Body of pancreas (tissue), 4 donors: ENCODE measurements around the gene FCRL3.

Experiments used
- POLR2A ChIP-seq, 3 donors: fragments of 450-650 bp; IDR thresholded peaks; one replicate each; pipeline ENCODE4 v1.6.1; 2016; ENCODE audit warnings: antibody characterized with exemption in 3 of 3, mild to moderate bottlenecking in 2 of 3
- TF ChIP-seq, protein P1 (sequence below), 7 experiments: fragments of 450-650 bp in 4 of 7; fragments of 200-600 bp in 3 of 7; sonication (generic) in 3 of 7; IDR thresholded peaks; one replicate each; pipeline ENCODE4 v1.5.1; 2016 to 2019; ENCODE audit warnings: antibody characterized with exemption in 7 of 7

DNA sequence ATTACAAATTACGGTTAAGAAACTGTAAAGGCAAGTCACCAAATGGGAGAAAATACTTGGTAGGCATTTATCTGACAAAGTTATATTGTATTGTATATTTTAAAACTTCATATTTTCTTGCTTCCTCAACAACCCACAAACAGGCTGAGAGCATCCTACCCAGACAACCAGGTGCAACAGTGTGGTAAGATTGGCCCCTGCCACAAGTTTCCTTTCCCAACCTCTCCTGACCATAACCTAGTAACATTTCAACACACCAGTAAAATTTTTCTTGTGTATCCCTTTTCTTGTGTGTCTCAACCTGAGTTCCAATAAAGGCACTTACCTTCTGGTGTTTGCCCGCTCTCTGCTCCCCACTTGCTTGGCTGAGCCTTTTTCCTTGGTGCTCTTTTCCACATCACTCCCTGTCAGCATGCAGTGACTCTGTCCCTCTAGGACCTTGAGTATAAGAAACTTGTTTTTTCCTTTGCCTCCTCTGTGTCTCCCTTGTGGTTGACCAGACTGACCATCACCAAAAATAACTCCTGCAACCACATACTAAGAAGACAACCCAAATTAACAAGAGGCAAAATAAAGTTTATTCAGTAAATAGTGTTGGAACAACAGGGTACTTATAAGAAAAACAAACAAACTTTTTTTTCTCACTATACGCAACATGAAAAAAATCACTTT is 40.9 kb downstream of the FCRL3 start:
- no peak for TF ChIP-seq POLR2A (IDR thresholded peaks at IDR 0.05)
- TF ChIP-seq, protein P1, sequence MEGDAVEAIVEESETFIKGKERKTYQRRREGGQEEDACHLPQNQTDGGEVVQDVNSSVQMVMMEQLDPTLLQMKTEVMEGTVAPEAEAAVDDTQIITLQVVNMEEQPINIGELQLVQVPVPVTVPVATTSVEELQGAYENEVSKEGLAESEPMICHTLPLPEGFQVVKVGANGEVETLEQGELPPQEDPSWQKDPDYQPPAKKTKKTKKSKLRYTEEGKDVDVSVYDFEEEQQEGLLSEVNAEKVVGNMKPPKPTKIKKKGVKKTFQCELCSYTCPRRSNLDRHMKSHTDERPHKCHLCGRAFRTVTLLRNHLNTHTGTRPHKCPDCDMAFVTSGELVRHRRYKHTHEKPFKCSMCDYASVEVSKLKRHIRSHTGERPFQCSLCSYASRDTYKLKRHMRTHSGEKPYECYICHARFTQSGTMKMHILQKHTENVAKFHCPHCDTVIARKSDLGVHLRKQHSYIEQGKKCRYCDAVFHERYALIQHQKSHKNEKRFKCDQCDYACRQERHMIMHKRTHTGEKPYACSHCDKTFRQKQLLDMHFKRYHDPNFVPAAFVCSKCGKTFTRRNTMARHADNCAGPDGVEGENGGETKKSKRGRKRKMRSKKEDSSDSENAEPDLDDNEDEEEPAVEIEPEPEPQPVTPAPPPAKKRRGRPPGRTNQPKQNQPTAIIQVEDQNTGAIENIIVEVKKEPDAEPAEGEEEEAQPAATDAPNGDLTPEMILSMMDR (IDR thresholded peaks at IDR 0.05), result no peak
